NOMO-1 treated with dmso at 0.1 percent for 144 hours (cell line): ENCODE results near the gene CRYBG1.
"Not testable (repeated sequence)": the region's sequence is repeated elsewhere in the genome, so short reads cannot be mapped to it uniquely, and the experiment has no call there.

Source experiments
- DNase-seq: peaks from one replicate; lab custom pipeline; 2025; ENCODE audit not compliant: unreplicated experiment; lab: John Stamatoyannopoulos, UW

The CRYBG1 gene

DNA sequence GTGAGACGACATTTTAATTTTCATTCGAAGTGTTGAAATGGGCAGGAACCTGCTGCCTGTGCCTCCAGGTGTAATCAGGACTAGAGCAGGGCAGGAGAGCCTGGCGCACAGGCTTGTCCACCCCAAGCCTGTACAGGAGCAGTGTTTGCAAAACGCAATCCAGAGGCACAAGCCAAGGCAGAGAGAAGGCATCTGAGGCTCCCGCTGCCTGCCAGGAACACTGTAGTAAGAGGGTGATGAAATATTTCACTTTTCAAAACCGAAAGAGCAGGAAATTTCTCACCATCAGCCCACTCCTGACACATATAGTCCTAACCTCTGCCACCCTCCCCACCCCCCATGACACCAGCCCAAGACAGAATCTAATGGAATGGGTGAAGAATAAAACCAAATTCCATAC is 136.3 kb downstream of the CRYBG1 start:
- DNase-seq = no peak

DNA sequence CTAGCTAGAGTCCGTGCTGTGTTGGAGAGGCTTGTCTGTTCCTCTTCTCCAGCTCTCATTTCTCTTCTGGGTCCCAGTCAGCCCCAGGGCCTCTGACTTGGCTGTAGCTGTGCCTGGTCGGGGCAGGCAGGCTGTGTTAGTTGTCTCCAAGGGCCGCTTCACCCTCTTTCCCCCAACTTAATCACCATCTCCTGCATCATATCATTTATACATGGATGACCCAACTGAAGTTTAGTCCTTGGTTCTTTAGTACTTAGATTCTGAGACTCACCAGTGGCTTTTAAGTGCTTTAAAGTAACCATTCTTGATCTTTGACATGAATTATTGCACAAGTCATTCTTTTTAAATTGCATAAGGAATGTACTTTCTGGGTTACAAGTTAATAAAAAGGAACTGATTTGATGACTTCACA is 141.4 kb downstream of the CRYBG1 start:
- DNase-seq = no peak

DNA sequence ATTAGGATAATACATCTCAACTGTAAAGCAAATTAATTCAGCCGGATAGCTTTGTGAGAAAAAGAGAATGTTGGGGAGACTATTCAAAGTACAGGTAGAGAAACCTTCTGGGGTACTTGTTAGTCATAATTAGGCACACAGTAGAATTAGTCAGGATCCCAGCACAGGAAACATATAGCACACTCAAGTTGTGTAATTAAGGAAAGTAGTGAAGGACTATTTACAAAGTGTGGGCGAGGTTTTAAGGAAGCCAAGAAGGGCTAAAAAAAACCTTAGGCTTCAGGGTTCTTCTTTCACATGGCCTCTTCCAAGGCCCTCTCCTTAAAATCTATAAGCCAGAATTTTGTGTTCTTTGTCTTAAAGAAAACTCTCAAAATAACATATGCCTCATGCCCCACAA is 142.0 kb downstream of the CRYBG1 start:
- DNase-seq = no peak

DNA sequence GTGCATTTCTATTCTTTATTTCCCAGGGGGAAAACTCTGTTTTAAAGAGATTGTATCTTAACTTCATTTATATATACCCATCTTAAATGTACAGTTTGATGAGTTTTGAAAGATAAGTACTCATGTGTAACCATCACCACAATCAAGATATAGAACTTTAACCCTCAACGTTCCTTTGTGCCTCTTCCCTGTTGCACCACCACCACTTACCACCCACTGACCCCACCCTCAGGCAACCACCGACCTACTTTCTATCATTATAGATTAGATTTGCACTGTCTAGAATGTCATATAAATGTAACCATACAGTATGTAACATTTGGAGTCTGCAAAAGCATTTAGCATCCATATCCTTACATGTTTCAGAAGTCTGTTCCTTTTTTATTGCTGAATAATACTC is 147.8 kb downstream of the CRYBG1 start:
- no peak for DNase-seq

DNA sequence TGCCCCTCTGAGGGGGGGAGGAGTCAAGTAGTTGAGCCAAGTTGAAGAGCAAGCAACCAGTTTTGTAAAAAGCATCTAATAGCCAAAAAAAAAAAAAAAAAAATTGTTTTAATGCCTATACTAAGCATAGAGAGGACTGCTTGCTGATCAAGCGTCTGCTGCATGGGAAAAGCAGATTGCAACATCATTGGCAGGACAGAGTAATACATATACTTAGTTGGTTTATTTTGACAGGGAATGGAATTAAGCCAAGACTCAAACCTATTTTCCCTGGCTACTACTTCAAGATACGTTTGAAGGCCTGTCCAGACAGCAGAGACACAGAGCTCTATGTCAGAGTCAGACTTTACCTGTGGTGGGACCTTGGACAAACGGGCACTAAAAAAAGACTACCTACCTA is 148.3 kb downstream of the CRYBG1 start:
- DNase-seq = no peak

DNA sequence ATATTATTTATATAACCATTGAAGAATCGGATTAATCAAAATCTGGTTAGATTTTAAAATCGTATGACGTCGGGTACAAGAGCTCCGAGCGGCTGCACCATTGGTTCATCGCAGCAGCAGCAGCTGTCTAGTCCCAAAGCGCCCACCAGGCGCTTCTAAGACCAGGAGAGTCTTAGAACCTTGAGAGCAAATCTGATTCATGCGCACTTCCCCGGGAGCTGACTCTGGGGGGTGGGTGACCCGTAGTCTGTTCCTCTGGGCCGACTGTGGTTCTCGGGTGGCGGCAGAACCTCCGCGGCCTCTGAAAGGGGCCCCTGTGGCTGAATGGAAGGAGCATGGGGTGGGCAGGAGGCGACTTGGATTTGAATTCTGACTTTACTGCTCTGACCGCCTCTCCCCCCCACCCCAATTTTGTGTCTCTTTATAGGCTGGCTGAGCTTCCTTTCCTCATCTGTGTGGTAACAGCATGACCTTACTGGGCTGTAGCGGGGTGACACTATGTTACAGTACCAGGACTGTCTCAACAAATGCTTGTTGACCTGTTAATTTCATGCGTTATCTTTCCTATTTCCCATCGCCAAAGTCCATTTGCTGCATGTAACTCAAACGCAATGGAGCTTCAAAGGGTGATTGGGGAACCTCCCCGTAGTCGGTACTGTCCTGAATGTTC is 149.0 kb downstream of the CRYBG1 start:
- DNase-seq = no peak

DNA sequence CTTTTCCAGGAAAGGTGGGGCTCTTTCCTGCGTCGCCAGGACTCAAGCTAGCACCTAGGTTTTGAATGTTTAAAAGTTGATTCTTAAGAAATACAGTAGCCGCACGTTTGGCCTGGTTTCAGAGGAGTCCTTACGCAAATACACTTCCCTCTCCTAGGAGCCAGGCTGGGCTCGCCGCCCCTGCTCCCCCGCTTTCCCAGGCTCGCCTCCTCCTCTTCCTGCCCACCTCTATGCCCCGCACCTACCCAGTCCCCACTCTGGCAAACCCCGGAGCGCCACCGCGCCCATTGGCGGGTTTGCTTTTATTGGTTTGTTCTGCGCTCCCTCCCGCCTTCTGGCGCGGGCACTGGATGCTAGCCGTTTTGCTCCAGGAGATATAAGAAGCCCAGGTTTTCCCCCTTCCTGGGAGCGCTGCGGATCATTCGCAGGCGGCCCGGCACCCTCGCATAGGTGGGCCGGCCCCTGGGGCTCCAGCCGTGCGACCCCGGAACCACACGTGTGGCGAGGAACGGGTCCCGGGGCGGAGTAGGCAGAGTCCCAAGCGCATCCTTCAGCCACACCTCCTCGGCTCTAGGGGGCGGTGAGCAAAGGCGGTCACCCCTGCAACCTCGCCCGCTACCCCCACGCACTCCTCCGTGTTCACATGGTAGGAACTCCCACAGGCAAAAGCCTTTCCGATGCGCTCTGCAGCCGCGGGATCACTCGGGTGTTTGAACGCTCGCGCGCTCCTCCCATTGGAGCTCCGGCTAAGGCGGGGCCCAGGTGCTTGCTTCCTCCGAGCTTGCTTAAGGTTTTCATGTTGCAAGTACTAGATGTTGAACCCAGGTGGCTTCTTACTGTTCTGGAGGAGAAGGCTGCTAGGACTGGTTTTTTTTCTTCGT is 149.8 kb downstream of the CRYBG1 start:
- peak; percentile 78 for DNase-seq

- no peak for DNase-seq
These were observed 151.0 kb downstream of the CRYBG1 start for GRCh38 chr6:106511288-106512047.

- peak; percentile 63 for DNase-seq
These were observed 151.8 kb downstream of the CRYBG1 start for GRCh38 chr6:106512048-106512967.

- DNase-seq = no peak
These were observed 152.6 kb downstream of the CRYBG1 start for GRCh38 chr6:106512968-106513574.

- no peak for DNase-seq
These were observed 153.5 kb downstream of the CRYBG1 start for GRCh38 chr6:106513808-106514582.

DNA sequence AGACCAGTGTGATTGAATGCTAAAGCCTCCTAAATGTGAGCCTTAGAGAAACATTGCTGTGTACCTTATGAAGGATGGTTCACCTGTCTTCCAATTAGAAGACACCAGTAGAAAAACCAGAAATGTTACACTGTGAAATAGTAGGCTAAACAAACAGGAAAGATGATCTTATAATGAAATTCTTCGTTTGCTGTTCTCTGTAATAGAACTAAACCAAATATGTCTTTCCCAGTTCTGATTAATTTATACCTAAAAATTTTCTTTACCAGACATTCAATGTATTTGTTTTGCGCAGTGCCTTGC is 154.0 kb downstream of the CRYBG1 start:
- no peak for DNase-seq

DNA sequence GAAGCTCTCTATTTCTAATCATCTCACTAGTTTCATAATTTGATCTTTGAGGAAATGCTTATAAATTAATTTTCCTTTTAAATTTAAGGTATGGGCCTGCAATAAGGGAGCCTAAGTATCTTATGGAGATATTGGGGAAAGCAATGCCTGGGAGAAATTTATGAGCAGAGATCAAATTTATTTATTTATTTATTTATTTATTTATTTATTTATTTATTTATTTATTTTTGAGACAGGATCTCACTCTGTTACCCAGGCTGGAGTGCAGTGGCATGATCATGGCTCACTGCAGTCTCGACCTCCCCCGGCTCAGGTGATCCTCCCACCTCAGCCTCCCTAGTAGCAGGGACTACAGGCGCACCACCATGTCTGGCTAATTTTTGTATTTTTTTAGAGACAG is 155.1 kb downstream of the CRYBG1 start:
- not testable (repeated sequence) for DNase-seq

DNA sequence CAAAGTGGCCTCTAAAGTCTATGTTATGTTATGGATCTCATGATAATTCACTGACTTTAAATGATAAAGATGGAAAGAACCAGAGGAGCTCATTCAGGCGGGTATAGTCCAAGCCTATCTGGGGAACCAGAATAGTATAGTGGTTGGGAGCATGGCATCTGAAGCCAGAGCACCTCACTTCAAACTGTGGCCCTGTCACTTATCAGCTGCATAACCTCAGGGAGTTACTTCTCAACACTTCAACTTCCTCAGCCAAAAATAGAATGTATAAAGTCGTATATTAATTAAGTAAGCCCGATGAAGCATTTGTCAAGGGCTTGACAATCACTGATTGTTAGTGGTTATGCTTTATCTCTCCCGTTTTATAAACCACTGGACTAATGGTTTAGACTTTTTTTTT is 156.1 kb downstream of the CRYBG1 start:
- no peak for DNase-seq

- peak; percentile 71 for DNase-seq
These were observed 157.2 kb downstream of the CRYBG1 start for GRCh38 chr6:106517706-106518105.

GRCh38 chr6:106518748-106519147 is 158.2 kb downstream of the CRYBG1 start:
- DNase-seq = no peak

DNA sequence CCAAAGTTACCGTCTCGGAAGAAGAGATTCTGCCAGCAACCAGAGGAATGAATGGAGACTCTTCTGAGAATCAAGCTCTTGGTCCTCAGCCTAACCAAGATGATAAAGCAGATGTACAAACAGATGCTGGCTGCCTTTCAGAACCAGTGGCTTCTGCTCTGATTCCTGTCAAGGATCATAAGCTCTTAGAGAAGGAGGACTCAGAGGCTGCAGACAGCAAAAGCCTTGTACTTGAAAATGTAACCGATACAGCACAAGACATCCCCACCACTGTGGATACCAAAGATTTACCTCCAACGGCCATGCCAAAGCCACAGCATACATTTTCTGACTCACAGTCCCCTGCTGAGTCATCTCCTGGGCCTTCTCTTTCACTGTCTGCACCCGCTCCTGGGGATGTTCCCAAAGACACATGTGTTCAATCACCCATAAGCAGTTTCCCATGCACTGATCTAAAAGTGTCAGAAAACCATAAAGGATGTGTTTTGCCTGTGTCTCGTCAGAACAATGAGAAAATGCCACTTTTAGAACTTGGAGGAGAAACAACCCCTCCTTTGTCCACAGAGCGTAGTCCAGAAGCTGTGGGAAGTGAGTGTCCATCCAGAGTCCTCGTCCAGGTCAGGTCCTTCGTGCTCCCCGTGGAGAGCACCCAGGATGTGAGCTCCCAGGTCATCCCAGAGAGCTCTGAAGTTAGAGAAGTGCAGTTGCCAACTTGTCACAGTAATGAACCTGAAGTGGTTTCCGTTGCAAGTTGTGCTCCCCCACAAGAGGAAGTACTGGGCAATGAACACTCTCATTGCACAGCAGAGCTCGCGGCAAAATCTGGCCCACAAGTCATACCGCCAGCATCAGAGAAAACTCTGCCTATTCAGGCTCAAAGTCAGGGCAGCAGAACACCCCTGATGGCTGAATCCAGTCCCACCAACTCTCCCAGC is 159.2 kb downstream of the CRYBG1 start:
- peak; percentile 88 for DNase-seq

DNA sequence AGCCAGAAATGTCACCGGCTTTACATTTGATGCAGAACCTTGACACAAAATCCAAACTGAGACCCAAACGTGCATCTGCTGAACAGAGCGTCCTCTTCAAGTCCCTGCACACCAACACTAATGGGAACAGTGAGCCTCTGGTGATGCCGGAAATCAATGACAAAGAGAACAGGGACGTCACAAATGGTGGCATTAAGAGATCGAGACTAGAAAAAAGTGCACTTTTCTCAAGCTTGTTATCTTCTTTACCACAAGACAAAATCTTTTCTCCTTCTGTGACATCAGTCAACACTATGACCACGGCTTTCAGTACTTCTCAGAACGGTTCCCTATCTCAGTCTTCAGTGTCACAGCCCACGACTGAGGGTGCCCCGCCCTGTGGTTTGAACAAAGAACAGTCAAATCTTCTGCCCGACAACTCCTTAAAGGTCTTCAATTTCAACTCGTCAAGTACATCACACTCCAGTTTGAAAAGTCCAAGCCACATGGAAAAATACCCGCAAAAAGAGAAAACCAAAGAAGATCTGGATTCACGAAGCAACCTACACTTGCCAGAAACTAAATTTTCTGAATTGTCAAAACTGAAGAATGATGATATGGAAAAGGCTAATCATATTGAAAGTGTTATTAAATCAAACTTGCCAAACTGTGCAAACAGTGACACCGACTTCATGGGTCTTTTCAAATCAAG is 160.3 kb downstream of the CRYBG1 start:
- DNase-seq = peak; percentile 54
